Stimulated activated CD4-positive, alpha-beta T cell treated with anti-CD3 and anti-CD28 coated beads, Interleukin-12 subunit alpha, Interleukin-12 subunit beta, amount 100 ng/mL, for 24 hours (primary cell): ENCODE measurements around the gene SUSD5.

Source experiments
- DNase-seq, 2 experiments: peaks; one replicate each; pipeline ENCODE4 v3.0.0-alpha.2; 2020; ENCODE audit warnings: low read depth in 2 of 2

Gene SUSD5

GRCh38 chr3:33218446-33219174 is at the start of gene SUSD5:
Gene SUSD5, minus strand, starts transcription at chr3:33218810. Its CDS starts 13 bp downstream, at chr3:33218797.
- peak in 1 of 2 experiments; percentile 0 for DNase-seq

- no peak for DNase-seq
These were observed 41.5 kb upstream of the SUSD5 start for GRCh38 chr3:33260104-33260503.

- DNase-seq: no peak
These were observed 37.6 kb upstream of the SUSD5 start for GRCh38 chr3:33256249-33256648.

GRCh38 chr3:33250712-33251111 is 32.1 kb upstream of the SUSD5 start:
- DNase-seq: no peak

- DNase-seq: no peak
These were observed 28.2 kb upstream of the SUSD5 start for GRCh38 chr3:33246786-33247185.

GRCh38 chr3:33240261-33240660 is 21.7 kb upstream of the SUSD5 start:
- no peak for DNase-seq

GRCh38 chr3:33238923-33239322 is 20.3 kb upstream of the SUSD5 start:
- DNase-seq: no peak

- no peak for DNase-seq
These were observed 18.8 kb upstream of the SUSD5 start for GRCh38 chr3:33237439-33237838.

GRCh38 chr3:33236005-33236404 is 17.4 kb upstream of the SUSD5 start:
- DNase-seq: no peak

- no peak for DNase-seq
These were observed 15.3 kb upstream of the SUSD5 start for GRCh38 chr3:33233884-33234283.

- no peak for DNase-seq
These were observed 13.3 kb upstream of the SUSD5 start for GRCh38 chr3:33231756-33232465.

GRCh38 chr3:33229947-33230346 is 11.3 kb upstream of the SUSD5 start:
- no peak for DNase-seq

- no peak for DNase-seq
These were observed 10.5 kb upstream of the SUSD5 start for GRCh38 chr3:33229066-33229465.

- no peak for DNase-seq
These were observed 2.6 kb upstream of the SUSD5 start for GRCh38 chr3:33221241-33221640.

- DNase-seq: no peak
These were observed 521 bp upstream of the SUSD5 start for GRCh38 chr3:33219175-33219487.

GRCh38 chr3:33217866-33218445 is 654 bp downstream of the SUSD5 start:
- no peak for DNase-seq

- DNase-seq: no peak
These were observed 2.9 kb downstream of the SUSD5 start for GRCh38 chr3:33215739-33216138.

- DNase-seq: no peak
These were observed 6.2 kb downstream of the SUSD5 start for GRCh38 chr3:33212406-33212805.

- DNase-seq: no peak
These were observed 7.2 kb downstream of the SUSD5 start for GRCh38 chr3:33211444-33211843.

- DNase-seq: no peak
These were observed 9.3 kb downstream of the SUSD5 start for GRCh38 chr3:33209357-33209756.

- DNase-seq: no peak
These were observed 15.7 kb downstream of the SUSD5 start for GRCh38 chr3:33202711-33203457.

GRCh38 chr3:33201195-33201594 is 17.4 kb downstream of the SUSD5 start:
- DNase-seq: no peak
